Measurements from ENCODE around the gene ROBO1. TPM values are rescaled to one million over a fixed set of nuclear protein-coding genes. Genes with fewer than 3 reads are reported as not detected.

Gene ROBO1
- total RNA-seq, 1 experiment from 2014 or later: 32.2 TPM

DNA sequence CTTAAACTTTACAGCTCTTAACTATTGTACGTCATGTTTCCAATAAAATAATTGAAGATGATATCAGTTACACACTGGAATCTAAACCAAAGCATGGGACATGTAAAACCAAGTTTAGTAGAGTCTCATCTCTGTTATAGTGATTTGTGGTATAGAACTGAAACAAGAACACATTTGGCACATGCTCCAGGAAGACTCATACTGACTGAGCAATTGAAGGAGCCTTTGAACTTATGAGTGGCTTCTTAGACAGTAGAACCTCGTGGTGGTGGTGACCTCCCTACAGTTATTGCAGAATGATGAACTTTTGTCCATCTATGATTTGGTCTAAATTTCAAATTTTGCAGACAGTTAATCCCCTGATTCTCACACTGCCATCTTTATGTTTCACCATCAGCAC, 729.7 kb downstream of the ROBO1 start:
- no peaks in the 10 kb centered on the region for H3K36me3 Mint-ChIP-seq (ENCODE audit: insufficient read depth, unreplicated experiment)
- POLR2A ChIA-PET: interaction anchor here (0.7 to 1.5 kb wide), 3 partner anchors 20 to 1105 kb away, joined by 3 to 7 read pairs (median 4); no protein-coding TSS in a partner anchor
- H3K4me3 Mint-ChIP-seq (ENCODE audit: unreplicated experiment): no peak overlapping the region
- DNase-seq (ENCODE audit: unreplicated experiment): no peak
- no TSS peak for BruUV-seq (replicated peaks)
- peaks cover 18% of the 10 kb centered on the region for H3K4me1 Mint-ChIP-seq (ENCODE audit: insufficient read depth, unreplicated experiment)
- H3K27me3 Mint-ChIP-seq (ENCODE audit: insufficient read depth, unreplicated experiment): no peaks in the 10 kb centered on the region
- no peak overlapping the region for H3K27ac Mint-ChIP-seq (ENCODE audit: low read depth, unreplicated experiment)
- no peaks in the 10 kb centered on the region for H3K9me3 Mint-ChIP-seq (ENCODE audit: unreplicated experiment)
- CTCF ChIA-PET: interaction anchor here (0.6 kb wide), 1 partner anchor 13 kb away, joined by 3 read pairs; no protein-coding TSS in a partner anchor
- TF ChIP-seq, protein P1, sequence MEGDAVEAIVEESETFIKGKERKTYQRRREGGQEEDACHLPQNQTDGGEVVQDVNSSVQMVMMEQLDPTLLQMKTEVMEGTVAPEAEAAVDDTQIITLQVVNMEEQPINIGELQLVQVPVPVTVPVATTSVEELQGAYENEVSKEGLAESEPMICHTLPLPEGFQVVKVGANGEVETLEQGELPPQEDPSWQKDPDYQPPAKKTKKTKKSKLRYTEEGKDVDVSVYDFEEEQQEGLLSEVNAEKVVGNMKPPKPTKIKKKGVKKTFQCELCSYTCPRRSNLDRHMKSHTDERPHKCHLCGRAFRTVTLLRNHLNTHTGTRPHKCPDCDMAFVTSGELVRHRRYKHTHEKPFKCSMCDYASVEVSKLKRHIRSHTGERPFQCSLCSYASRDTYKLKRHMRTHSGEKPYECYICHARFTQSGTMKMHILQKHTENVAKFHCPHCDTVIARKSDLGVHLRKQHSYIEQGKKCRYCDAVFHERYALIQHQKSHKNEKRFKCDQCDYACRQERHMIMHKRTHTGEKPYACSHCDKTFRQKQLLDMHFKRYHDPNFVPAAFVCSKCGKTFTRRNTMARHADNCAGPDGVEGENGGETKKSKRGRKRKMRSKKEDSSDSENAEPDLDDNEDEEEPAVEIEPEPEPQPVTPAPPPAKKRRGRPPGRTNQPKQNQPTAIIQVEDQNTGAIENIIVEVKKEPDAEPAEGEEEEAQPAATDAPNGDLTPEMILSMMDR (IDR thresholded peaks at IDR 0.05; ENCODE audit: unreplicated experiment): no peak
- intact Hi-C loops (cut with micrococcal nuclease): no loop called here

- Mint-ChIP-seq H3K4me3 (ENCODE audit: unreplicated experiment) (no peak overlapping the region), H3K4me1 (ENCODE audit: insufficient read depth, unreplicated experiment) (no peaks in the 10 kb centered on the region), H3K36me3 (ENCODE audit: insufficient read depth, unreplicated experiment) (no peaks in the 10 kb centered on the region), H3K9me3 (ENCODE audit: unreplicated experiment) (no peaks in the 10 kb centered on the region), H3K27ac (ENCODE audit: low read depth, unreplicated experiment) (no peak overlapping the region), H3K27me3 (ENCODE audit: insufficient read depth, unreplicated experiment) (no peaks in the 10 kb centered on the region)
- ChIA-PET POLR2A (interaction anchor here (1.1 to 2.7 kb wide), 3 partner anchors 10 to 15 kb away, joined by 3 to 17 read pairs (median 3); no protein-coding TSS in a partner anchor), CTCF (interaction anchor here (0.7 to 2.9 kb wide), 13 partner anchors 8 to 1994 kb away, joined by 3 to 21 read pairs (median 4); no protein-coding TSS in a partner anchor)
- peak; percentile 66 for DNase-seq (ENCODE audit: unreplicated experiment)
- no TSS peak for BruUV-seq (replicated peaks)
- TF ChIP-seq, protein P1 (IDR thresholded peaks at IDR 0.05; ENCODE audit: unreplicated experiment): peak; percentile 53
- intact Hi-C loops (cut with micrococcal nuclease): loop anchor here (1.0 to 2.0 kb wide), 3 partner anchors 45 to 374 kb away; no protein-coding TSS in a partner anchor
Observed at GRCh38 chr3:79032686-79033318, 735.0 kb downstream of the ROBO1 start.

DNA sequence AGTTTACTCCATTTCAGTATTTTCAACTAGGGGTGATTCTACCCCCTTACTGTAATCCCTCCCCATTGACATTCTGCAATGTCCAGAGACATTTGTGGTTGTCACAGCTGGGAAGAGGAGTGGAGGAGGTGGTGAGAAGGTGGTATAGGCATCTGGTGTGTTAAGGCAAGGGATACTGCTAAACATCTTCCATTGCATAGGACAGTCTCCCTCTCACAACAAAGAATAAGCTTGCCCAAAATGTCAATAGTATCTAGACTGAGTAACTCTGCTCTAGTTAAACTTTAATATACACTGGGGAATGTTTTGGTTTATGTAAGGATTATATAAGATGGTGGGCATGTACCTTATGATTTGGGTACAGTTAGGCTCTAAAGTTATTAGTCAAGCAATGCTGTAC, 737.6 kb downstream of the ROBO1 start:
- Mint-ChIP-seq H3K27ac (ENCODE audit: low read depth, unreplicated experiment) (no peak overlapping the region), H3K4me1 (ENCODE audit: insufficient read depth, unreplicated experiment) (no peaks in the 10 kb centered on the region), H3K4me3 (ENCODE audit: unreplicated experiment) (no peak overlapping the region), H3K27me3 (ENCODE audit: insufficient read depth, unreplicated experiment) (no peaks in the 10 kb centered on the region), H3K9me3 (ENCODE audit: unreplicated experiment) (no peaks in the 10 kb centered on the region), H3K36me3 (ENCODE audit: insufficient read depth, unreplicated experiment) (no peaks in the 10 kb centered on the region)
- TF ChIP-seq, protein P1 (IDR thresholded peaks at IDR 0.05; ENCODE audit: unreplicated experiment): no peak
- no peak for DNase-seq (ENCODE audit: unreplicated experiment)
- POLR2A ChIA-PET: interaction anchor here (0.6 to 1.8 kb wide), 4 partner anchors 10 to 364 kb away, joined by 3 to 13 read pairs (median 3); no protein-coding TSS in a partner anchor
- BruUV-seq (replicated peaks): no TSS peak
- intact Hi-C loops (cut with micrococcal nuclease): no loop called here
- CTCF ChIA-PET: interaction anchor here (0.5 to 2.4 kb wide), 11 partner anchors 9 to 372 kb away, joined by 3 to 8 read pairs (median 4); no protein-coding TSS in a partner anchor

DNA sequence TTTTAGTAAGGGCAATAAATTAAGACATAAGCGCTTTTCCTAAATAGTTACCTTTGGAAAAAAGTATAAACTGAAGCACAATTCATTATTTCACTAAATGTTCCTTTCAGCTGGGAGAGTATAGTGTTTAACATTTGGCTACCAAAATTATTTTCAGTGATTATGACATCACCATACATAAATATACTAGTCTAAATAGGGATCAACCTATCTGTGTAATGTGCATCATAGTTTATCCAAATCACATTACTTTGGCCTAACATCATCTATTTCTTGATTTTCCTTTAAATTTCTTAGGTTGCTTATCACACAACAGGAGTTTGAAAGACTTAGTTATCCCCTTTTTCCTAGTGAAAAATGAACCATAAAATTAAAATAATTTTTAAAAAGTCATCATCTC, 738.9 kb downstream of the ROBO1 start:
- Mint-ChIP-seq H3K27ac (ENCODE audit: low read depth, unreplicated experiment) (no peak overlapping the region), H3K27me3 (ENCODE audit: insufficient read depth, unreplicated experiment) (no peaks in the 10 kb centered on the region), H3K9me3 (ENCODE audit: unreplicated experiment) (no peaks in the 10 kb centered on the region), H3K4me1 (ENCODE audit: insufficient read depth, unreplicated experiment) (no peaks in the 10 kb centered on the region), H3K36me3 (ENCODE audit: insufficient read depth, unreplicated experiment) (no peaks in the 10 kb centered on the region), H3K4me3 (ENCODE audit: unreplicated experiment) (no peak overlapping the region)
- POLR2A ChIA-PET: no interaction called here
- no peak for DNase-seq (ENCODE audit: unreplicated experiment)
- intact Hi-C loops (cut with micrococcal nuclease): no loop called here
- CTCF ChIA-PET: interaction anchor here (0.7 to 1.4 kb wide), 2 partner anchors 10 to 142 kb away, joined by 3 to 4 read pairs; no protein-coding TSS in a partner anchor
- TF ChIP-seq, protein P1 (IDR thresholded peaks at IDR 0.05; ENCODE audit: unreplicated experiment): no peak
- no TSS peak for BruUV-seq (replicated peaks)

All from MCF 10A (cell line).